MM.1S (cell line): Measurements from ENCODE around the gene CMTR1.

Source experiments
- DNase-seq: peaks from one replicate; pipeline ENCODE4 v3.0.0-alpha.2; 2015
- H2AFZ ChIP-seq: fragments of 300-600 bp; sonication (generic); 2 replicates; pipeline ENCODE4 v1.6.0; 2016; ENCODE audit warnings: antibody characterized with exemption, low read length
- H3F3A ChIP-seq: fragments of 300-600 bp; sonication (generic); 2 replicates; pipeline ENCODE4 v1.6.1; 2016; ENCODE audit warnings: mild to moderate bottlenecking, antibody characterized with exemption, low read length, moderate library complexity, mixed read lengths; ENCODE audit not compliant: insufficient read depth
- H3K27ac ChIP-seq: fragments of 300-600 bp; sonication (generic); 2 replicates; pipeline ENCODE4 v1.5.1; 2016; ENCODE audit warnings: mild to moderate bottlenecking, low read length
- H3K27me3 ChIP-seq: fragments of 300-600 bp; sonication (generic); replicated peaks from 2 replicates; pipeline ENCODE4 v1.6.0; 2016; ENCODE audit warnings: low read length; ENCODE audit not compliant: insufficient read depth
- H3K36me3 ChIP-seq: fragments of 300-600 bp; sonication (generic); replicated peaks from 2 replicates; pipeline ENCODE4 v1.6.1; 2016; ENCODE audit warnings: mild to moderate bottlenecking, low read length, mixed read lengths; ENCODE audit not compliant: insufficient read depth
- H3K4me1 ChIP-seq: fragments of 300-600 bp; sonication (generic); 2 replicates; pipeline ENCODE4 v1.6.1; 2016; ENCODE audit warnings: low read length, mixed read lengths
- H3K4me2 ChIP-seq: fragments of 300-600 bp; sonication (generic); 2 replicates; pipeline ENCODE4 v1.6.0; 2016; ENCODE audit warnings: low read depth, low read length
- H3K4me3 ChIP-seq: fragments of 300-600 bp; sonication (generic); 2 replicates; pipeline ENCODE4 v1.5.1; 2016; ENCODE audit warnings: low read length, mixed read lengths
- H3K79me2 ChIP-seq: fragments of 300-600 bp; sonication (generic); 2 replicates; pipeline ENCODE4 v1.6.1; 2016; ENCODE audit warnings: mixed run types, low read length, mixed read lengths
- H3K9ac ChIP-seq: fragments of 300-600 bp; sonication (generic); 2 replicates; pipeline ENCODE4 v1.6.1; 2016; ENCODE audit warnings: low read length, mixed read lengths
- H3K9me2 ChIP-seq: fragments of 300-600 bp; sonication (generic); replicated peaks from 2 replicates; pipeline ENCODE4 v1.6.1; 2016; ENCODE audit warnings: mild to moderate bottlenecking, low read length, mixed read lengths; ENCODE audit not compliant: insufficient read depth
- H3K9me3 ChIP-seq: fragments of 300-600 bp; sonication (generic); replicated peaks from 2 replicates; pipeline ENCODE4 v1.6.1; 2016; ENCODE audit warnings: mild to moderate bottlenecking, low read length, mixed read lengths; ENCODE audit not compliant: insufficient read depth
- H4K20me1 ChIP-seq: fragments of 300-600 bp; sonication (generic); 2 replicates; pipeline ENCODE4 v1.6.1; 2016; ENCODE audit warnings: mild to moderate bottlenecking, low read length, moderate library complexity, mixed read lengths; ENCODE audit not compliant: insufficient read depth
- EZH2 ChIP-seq: fragments of 300-600 bp; sonication (generic); optimal IDR thresholded peaks from 2 replicates; pipeline ENCODE3; 2017; ENCODE audit warnings: low read depth, mild to moderate bottlenecking, antibody characterized with exemption, low read length, mixed read lengths
- EZH2phosphoT487 ChIP-seq: fragments of 300-600 bp; sonication (generic); IDR thresholded peaks from 2 replicates; pipeline ENCODE4 v1.6.1; 2018; ENCODE audit warnings: antibody characterized with exemption, low read length
- TF ChIP-seq, protein P1 (sequence below): fragments of 300-600 bp; sonication (generic); IDR thresholded peaks from 2 replicates; pipeline ENCODE4 v1.5.1; 2016; ENCODE audit warnings: antibody characterized with exemption, low read length, mixed read lengths

CMTR1 gene

GRCh38 chr6:37480118-37480736 is 47.2 kb downstream of the CMTR1 start:
- TF ChIP-seq EZH2 (no peak), EZH2phosphoT487 (no peak)
- TF ChIP-seq, protein P1, sequence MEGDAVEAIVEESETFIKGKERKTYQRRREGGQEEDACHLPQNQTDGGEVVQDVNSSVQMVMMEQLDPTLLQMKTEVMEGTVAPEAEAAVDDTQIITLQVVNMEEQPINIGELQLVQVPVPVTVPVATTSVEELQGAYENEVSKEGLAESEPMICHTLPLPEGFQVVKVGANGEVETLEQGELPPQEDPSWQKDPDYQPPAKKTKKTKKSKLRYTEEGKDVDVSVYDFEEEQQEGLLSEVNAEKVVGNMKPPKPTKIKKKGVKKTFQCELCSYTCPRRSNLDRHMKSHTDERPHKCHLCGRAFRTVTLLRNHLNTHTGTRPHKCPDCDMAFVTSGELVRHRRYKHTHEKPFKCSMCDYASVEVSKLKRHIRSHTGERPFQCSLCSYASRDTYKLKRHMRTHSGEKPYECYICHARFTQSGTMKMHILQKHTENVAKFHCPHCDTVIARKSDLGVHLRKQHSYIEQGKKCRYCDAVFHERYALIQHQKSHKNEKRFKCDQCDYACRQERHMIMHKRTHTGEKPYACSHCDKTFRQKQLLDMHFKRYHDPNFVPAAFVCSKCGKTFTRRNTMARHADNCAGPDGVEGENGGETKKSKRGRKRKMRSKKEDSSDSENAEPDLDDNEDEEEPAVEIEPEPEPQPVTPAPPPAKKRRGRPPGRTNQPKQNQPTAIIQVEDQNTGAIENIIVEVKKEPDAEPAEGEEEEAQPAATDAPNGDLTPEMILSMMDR = no peak
- Histone ChIP-seq H3K9ac (no peak overlapping the region), H3K9me3 (no peaks in the 10 kb centered on the region), H3K4me3 (no peak overlapping the region), H3F3A (no peaks in the 10 kb centered on the region), H3K36me3 (0 out of 2 replicates have a peak, but pooled peaks cover 3% of the 10 kb centered on the region), H3K79me2 (no peaks in the 10 kb centered on the region), H3K4me1 (peaks cover 12% of the 10 kb centered on the region; the same call in 1 of the 2 replicates), H3K27ac (no peak overlapping the region), H3K27me3 (no peaks in the 10 kb centered on the region), H3K4me2 (no peak overlapping the region), H2AFZ (no peak overlapping the region), H3K9me2 (no peaks in the 10 kb centered on the region), H4K20me1 (no peaks in the 10 kb centered on the region)
- no peak for DNase-seq

DNA sequence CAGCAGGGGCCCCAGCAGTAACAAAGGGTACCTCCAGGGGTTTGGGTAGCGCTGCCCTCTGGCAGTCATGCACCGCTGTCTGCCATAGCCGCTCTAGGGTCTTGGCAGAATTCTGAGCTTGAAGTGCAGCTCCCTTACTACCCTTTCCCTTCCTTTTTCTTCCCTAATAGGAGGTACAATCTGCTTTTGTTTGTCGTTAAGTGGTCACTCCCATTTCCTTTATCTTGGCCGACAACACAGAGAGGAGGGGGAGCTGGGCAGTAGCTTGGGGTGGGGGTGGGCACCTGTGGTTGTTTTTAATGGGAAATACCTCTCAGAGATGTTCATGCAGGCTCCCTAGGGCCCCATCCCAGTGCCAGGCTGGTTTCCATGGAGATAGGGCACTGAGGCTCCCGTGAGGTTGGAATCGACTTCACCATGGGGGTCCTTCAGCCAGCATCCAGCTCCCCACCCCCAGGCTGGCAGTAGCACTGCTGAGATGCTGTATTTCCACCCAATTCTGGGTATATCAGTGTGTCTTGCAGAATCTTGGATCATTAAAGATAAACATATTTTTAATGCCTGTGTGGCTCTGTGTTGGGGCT is 48.0 kb downstream of the CMTR1 start:
- H4K20me1 ChIP-seq = no peaks in the 10 kb centered on the region
- no peaks in the 10 kb centered on the region for H3K27me3 ChIP-seq
- H3K9me3 ChIP-seq = no peaks in the 10 kb centered on the region
- H2AFZ ChIP-seq = no peak overlapping the region
- H3K36me3 ChIP-seq = 0 out of 2 replicates have a peak, but pooled peaks cover 3% of the 10 kb centered on the region
- H3K27ac ChIP-seq = no peak overlapping the region
- H3K4me1 ChIP-seq = peaks cover 12% of the 10 kb centered on the region; the same call in 1 of the 2 replicates
- no peaks in the 10 kb centered on the region for H3K79me2 ChIP-seq
- no peaks in the 10 kb centered on the region for H3F3A ChIP-seq
- no peaks in the 10 kb centered on the region for H3K9me2 ChIP-seq
- no peak overlapping the region for H3K9ac ChIP-seq
- no peak overlapping the region for H3K4me3 ChIP-seq
- no peak for DNase-seq
- H3K4me2 ChIP-seq = no peak overlapping the region
- TF ChIP-seq EZH2phosphoT487 (no peak), EZH2 (no peak)
- TF ChIP-seq, protein P1 = no peak

- DNase-seq = no peak
- Histone ChIP-seq H3K27me3 (no peaks in the 10 kb centered on the region), H3K4me1 (peaks cover 12% of the 10 kb centered on the region; the same call in 1 of the 2 replicates), H3K27ac (no peak overlapping the region), H3K4me2 (no peak overlapping the region), H3K4me3 (no peak overlapping the region), H3F3A (no peaks in the 10 kb centered on the region), H4K20me1 (no peaks in the 10 kb centered on the region), H3K79me2 (no peaks in the 10 kb centered on the region), H2AFZ (no peak overlapping the region), H3K9me2 (no peaks in the 10 kb centered on the region), H3K9me3 (no peaks in the 10 kb centered on the region), H3K9ac (no peak overlapping the region), H3K36me3 (0 out of 2 replicates have a peak, but pooled peaks cover 3% of the 10 kb centered on the region)
- TF ChIP-seq EZH2 (no peak), EZH2phosphoT487 (no peak)
- TF ChIP-seq, protein P1 = no peak
Observed at GRCh38 chr6:37481711-37482605, 48.9 kb downstream of the CMTR1 start.
